Fibroblast of skin of left quadriceps (primary cell): Measurements from ENCODE around the gene MRAP2.

Source experiments
- DNase-seq, 2 experiments: peaks; one replicate each; pipeline ENCODE4 v3.0.0-alpha.2; 2013; ENCODE audit warnings: low read depth in 2 of 2

The MRAP2 gene, protein sequence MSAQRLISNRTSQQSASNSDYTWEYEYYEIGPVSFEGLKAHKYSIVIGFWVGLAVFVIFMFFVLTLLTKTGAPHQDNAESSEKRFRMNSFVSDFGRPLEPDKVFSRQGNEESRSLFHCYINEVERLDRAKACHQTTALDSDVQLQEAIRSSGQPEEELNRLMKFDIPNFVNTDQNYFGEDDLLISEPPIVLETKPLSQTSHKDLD

DNA sequence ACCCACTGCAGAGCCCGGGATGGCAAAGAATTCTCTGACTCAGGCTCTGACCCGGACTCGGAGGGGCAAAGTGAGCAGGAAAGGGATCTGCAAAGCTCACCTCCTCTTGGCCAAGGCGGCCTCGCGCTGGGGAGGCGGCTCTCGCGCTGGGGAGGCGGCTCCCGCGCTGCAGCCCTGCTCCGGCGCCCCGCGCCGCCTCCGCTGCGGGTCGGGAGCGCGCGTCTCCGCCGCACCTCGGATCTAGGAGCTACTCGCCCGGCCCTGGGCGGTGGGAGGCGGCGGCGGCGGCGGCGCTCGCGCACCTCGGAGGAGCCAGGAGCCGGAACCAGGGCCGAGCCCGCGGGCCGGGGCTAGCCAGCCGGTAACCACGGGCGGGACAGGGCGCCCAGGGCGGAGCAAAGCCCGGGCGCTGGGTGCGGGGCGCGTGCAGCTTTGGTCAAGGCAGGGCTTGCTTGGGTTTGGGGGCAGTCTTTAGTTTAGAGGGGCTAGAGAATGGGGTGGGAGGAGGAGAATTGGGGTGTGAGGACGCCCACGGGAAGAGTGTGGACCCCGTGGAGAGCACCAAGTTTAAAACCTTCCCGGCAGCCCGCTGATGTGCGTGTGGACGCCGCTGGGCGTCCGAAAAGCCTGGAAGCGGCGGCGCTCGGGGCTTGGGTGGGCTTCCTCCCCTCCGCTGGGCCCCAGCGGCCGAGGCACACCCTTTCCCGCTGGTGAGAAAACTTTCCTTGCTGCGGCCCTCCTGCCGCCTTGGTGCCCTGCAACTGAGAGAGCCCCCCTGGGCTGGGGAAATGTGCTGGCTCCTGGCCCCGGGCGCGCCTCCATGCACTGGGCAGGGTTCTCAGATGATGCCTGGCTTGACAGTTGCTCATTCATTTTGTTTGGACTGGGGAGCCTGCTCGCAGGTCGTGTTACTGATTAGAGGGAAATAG is at the start of gene MRAP2:
Gene MRAP2 (plus strand): TSS at position 250 of the 929 bp plus-strand sequence. CDS start 21,547 bp downstream, outside the sequence.
- DNase-seq = no peak

DNA sequence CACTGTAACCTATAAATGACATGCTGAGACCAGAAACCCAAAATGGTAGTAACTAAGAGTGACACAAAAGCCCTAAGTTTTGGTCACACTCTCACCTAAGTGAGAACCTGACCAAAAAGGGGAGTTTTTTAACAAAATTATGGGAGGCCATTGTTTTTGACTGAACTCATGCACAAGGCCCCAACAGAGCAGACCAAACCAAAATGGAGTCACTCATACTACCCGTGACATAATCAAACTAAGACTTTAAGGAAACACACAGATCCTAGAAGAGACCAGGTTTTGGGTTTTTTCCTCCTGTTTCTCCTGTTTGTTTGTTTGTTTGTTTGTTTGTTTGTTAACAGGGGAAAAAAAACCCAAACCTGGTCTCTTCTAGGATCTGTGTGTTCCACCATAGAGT is 49.2 kb upstream of the MRAP2 start:
- DNase-seq = no peak

DNA sequence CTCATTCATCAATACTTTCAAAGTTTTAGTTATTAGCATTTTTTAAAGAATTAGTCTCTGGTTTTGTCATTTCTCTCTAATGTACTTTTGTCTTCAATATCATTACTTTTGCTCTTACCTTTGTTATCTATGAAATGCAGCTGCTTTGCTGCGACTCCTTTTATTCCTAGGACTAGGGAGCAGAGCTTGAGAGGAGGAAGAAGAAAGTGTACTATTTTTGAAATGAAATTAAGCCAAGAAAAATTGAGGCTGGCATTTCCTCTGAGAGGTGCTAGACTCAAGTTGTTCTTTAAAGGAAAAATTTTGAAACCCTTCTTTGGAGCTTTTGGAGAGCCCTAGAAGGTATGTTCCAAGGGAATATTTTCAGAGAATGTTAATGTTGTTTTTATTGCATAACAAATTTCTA is 48.3 kb upstream of the MRAP2 start:
- DNase-seq = no peak

DNA sequence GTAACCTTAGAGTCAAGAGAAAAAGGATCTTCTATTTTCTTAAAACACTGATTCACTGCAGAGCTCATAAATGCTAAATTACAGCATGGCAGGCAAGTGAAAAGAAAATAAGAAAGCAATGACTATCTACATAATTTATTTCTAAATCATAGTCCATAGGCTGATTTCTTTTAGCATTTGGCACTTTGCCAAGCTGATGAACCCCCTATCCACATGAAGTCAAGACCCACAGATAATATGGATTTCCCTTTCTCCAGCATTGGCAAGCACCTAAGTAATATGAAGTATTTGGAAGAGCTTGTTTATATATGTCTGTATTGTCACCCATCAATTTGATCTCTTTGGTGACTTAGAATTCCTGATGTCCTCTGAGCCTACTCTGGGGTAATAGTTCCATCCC is 47.9 kb upstream of the MRAP2 start:
- no peak for DNase-seq

DNA sequence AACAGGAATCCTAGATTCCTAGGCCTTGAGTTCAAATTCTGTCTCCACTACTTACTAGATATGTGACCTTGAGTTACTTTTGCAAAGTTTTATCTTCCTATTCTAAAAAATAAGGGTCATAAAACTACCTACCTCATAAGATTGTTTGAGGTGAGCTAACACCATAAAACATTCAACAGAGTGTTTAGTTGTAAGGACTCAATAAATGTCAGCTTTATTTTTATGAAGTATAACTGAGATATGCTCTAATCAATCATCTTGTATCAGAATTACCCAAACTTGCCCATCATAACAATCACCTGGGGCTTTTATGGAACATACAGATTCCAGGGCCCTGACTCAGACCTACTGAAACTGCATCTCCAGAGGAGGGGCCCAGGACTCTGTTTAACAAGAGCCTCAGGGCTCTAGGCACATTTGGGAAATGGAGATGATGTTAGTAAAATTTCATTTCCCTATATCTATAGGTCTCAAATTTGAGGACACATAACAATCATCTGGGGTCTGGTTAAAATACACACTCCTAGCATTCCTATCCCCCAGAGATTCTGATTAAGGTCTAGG is 35.5 kb upstream of the MRAP2 start:
- DNase-seq = no peak

DNA sequence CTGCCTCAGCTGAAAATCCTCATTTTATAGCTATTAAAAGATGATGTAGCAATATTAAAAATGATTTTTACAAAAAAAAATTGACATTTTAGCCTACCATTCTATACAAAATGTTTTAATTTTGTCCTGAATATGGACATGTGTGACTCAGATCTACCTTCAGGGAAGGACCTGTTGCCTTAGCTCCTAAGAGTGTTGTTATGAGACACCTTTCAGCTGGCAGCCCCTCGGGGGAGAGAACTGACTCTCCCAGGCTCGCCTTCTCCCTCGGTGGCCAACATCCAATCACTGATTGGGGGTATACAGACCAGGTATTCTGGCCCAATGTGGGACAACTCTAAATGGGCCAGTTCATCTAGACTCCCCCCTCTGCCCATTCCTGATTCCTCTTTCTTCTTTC is 32.5 kb upstream of the MRAP2 start:
- DNase-seq = no peak

DNA sequence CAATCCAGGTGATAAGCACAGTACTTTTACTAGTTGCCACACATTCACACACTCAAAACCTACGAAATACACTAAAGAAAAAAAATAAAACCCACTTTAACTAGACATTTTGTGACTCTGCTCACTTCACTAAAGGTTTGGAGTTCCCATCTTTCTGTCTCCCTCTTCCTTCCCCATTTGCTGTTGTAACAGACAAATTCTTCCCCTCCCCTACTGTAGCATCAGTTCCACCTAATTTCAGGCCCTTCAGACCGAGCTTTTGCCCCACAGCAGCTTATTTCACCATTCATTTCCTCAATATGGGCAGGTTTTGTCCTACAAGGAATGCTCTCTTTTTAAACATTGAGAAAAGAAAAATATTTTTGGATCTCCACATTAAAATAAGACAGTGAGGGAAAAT is 31.3 kb upstream of the MRAP2 start:
- no peak for DNase-seq

DNA sequence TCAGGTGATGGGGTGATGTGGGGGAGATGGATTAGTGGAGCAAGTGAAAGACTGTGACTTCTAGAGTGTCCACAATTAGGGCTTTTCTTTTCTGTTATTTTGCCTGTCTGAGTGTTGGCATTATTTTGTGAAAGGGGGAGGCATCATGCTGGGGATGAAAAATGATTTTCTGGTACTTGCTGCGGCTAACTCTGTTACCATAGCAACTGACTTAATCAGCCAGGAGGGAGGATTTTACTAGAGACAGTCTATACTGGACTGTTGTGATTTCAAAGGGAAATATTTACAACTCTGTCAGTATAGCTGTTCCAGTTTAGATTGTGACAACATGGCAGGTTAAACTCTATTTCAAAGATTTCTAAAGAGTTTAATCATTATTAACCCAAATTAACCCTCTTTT is 30.4 kb upstream of the MRAP2 start:
- DNase-seq = no peak

DNA sequence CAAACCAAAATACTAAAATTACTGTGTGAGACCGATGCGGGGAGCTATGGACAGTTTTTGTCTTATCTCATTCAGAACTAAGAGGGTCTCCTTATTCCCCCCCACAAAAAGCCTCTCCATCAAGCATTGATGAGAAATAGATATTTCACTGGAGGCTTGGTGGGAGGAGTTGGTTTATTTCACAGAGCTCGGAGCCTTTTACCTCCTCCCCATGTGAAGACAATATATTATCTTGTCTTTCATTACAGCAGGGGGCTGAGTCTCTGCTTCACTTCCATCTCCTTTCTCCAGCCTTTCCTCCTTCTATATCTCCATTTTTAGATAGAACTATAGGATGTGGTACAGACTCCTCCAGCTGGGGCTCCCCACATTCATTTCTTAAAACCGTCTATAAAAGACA is 29.9 kb upstream of the MRAP2 start:
- no peak for DNase-seq

DNA sequence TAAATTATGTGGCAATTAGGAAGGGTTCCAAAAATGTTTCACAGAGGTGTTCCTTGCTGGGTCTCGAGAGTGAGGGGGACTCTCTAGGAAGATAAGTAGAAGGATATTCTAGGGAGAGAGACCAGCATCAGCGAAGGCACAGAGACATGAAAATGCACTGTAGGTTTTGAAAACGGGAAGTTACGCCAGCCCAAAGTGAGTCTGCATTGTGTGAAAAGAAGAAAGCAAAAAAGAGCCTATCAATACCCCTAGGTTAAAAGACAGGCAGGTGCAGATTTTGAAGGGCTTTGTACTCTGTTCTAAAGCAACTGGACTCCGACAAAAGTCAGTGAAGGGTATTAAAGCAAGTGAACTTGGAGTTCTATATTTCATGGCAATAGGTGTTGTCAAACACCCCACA is 25.7 kb upstream of the MRAP2 start:
- DNase-seq = no peak

DNA sequence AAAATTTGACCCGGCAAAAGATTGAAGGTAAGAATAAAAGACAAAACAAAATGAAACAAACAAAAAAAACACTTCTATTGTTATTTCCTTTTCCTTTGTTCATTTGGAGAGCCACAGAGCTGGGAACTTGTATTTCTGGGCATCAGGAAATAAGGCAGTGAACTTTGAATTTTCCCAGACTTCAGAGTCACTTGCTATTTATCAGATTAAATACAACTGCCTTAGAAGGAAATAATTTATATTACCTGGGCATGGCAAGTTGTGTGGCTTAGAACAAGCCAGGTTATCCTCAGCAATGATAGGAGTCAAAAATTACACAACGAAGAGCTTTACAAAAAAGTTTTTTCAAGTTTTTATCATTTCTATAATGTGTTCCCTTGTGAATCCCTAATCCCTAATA is 20.2 kb upstream of the MRAP2 start:
- DNase-seq = no peak

DNA sequence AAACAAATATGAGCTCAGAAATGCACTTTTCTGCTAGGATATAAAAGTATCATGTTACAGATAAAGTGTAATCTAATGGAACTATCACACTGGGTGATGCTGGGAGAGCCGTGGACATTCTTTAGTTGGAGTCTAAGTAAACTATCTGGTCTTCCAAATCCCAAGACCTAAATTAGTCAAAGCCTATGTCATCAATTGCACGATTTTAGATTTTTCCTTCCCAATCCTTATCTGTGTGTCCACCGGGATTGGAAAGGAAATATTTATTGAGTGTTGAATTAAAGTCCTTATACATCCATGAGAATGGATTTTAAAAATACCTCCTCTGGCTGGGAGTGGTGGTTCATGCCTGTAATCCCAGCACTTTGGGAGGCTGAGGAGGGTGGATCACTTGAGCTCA is 19.6 kb upstream of the MRAP2 start:
- no peak for DNase-seq

DNA sequence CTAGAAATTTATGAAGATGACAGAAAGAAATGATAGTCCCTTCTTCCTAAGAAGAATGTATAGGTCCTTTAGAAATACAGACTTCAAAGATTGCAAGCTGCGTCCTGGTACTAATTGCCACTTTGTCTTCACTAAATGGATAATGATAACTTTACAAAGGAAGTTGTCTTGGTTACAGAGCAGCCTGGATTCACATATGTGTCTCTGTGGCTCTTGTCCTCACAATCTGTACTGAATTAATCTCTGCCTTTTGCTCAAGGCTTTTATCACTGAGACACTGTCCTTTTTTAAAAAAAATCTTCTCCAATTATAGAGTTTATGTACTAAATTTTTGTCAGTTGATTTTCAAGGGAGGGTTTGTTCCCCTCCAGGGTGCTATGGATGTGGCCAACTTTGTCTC is 17.5 kb upstream of the MRAP2 start:
- DNase-seq = no peak

DNA sequence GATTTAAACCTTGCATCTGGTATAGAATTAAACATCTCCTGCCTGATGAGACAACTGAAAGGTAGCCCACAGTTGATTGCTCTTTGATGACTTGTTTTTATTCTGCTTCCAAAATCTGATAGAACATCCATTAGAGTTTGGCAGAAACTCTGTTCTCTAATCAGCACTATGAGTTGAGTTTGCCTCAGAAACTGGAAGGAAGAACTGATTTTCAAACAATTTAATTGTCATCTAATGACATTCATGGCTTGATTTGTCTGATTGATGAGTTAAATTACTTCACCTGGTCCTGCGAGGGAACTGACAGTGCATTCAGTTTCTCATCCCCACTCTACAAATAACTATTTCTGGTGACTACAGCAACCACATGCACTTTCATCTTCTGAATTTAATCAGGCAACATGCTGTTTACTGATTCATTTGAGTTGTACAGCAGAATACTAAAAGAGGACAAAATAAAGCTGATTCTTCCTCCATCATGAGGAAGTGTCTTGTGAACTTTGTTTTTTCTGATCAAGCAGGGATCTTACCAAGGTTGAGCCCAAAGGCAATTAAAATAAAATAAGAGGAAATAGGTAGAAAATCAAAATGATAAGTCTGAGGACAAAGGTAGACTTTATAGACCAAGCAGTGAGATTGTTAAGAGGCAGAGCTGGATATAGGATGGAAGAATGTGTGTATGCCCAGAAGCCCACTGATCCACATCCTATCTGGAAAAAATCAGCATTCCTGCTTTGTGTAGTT is 15.7 kb upstream of the MRAP2 start:
- DNase-seq = no peak

DNA sequence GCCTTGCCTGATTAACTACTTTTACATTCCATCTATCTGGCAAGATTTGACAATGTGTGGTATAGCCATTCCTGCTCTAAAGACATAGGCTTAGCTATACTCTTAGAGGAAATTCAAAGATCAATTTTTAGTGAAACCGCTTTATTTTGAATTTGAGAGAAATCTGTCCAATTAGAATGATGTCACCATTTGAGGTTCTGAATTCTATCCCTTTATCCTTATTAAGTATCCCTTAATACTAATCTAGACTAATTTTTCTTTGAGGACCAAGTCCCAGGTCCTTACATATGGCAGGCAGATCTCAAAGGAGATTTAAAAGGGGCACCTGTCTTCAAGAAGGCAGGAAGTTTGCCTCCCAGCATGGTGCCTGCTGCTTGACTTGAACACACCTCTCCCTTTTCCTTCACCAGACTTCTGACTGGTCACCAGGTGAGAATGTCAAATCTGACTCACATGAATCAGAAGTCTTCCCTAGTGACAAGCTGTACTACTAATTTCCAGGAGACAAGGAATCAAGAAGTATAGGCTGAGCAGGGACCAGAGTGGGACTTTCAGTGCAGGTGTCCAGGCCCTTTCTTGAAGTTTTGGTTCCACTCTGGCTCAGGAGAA is 15.0 kb upstream of the MRAP2 start:
- DNase-seq = no peak

DNA sequence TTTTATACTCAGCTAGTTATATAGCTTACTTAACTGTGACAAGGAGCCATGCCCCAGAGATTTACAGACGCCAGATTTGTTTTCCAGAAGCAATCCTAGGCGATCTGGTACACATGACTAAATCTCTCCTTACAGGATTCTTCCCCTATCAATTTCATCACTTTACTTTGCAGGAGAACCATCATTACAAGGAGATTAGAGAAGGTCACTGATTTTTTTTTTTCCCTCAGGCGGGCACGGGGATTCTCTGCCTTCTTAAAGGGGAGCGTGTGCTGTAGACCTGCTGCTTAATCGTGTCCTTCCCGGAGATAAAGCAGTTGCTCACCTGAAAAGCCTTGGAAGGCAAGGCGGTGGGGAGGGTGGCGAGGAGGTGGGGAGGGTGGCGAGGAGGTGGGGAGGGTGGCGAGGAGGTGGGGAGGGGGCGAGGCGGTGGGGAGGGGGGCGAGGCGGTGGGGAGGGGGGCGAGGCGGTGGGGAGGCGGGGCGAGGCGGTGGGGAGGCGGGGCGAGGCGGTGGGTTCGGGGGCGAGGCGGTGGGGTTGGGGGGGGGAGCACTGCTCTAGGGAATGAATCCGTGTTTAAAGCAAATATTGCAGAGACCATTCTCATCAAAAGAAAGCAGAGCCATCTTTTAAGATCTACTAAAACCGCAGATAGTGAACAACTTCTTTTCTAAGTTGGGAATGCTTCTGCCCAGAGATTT is 14.3 kb upstream of the MRAP2 start:
- no peak for DNase-seq

DNA sequence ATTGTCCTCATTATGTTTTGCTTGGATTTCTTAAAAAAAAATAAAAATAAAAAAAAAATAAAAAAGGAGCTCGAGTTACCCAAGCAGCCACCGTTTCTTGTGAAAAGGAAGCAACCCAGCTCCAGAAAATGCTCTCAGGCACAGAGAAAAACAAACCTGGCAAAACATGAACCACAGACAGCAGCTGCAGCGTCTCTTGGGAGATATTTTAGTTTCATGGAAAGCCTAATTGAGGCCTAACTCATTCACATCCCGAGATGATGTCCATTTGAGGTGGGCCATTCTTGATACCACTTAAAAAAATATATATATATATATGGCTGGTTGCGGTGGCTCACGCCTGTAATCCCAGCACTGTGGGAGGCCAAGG is 13.7 kb upstream of the MRAP2 start:
- no peak for DNase-seq

DNA sequence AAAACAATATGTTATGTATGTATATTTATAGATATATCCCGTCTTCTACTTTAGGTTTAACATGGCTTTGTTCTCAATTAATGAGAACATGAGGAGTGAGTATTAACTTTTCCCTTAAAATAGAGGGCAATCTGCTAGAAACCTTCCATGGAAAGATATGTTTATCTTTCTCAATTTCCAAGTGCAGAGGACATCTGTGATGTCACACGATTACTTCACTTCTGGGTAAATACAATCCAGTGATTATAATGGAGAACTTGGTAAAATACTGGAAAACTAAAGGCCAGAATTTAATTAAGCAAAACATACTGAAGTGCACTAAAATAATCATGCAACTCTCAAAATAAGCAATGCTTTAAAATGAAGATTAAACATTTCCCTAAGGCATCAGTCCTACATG is 11.9 kb upstream of the MRAP2 start:
- no peak for DNase-seq

DNA sequence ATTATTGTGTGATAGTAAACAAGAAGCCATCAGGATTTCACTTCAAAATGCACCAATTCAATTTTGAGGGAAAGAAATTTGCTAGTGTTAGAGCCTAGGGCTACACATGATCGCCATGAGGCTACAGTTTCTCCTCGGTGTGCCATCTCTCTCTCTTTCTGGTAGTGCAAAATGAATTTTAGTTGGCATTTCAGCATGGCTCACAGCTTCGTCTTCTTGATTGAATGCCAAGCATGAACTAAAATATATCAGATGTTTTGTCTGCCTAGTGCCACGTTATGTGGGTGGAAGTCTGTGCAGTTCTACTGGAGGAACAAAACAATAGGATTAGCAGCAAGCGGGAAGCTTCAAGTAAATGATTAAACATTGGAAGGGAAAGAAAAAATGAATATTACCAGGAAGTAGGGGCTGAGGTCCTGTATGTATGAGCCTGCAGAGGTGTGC is 6.8 kb upstream of the MRAP2 start:
- no peak for DNase-seq

DNA sequence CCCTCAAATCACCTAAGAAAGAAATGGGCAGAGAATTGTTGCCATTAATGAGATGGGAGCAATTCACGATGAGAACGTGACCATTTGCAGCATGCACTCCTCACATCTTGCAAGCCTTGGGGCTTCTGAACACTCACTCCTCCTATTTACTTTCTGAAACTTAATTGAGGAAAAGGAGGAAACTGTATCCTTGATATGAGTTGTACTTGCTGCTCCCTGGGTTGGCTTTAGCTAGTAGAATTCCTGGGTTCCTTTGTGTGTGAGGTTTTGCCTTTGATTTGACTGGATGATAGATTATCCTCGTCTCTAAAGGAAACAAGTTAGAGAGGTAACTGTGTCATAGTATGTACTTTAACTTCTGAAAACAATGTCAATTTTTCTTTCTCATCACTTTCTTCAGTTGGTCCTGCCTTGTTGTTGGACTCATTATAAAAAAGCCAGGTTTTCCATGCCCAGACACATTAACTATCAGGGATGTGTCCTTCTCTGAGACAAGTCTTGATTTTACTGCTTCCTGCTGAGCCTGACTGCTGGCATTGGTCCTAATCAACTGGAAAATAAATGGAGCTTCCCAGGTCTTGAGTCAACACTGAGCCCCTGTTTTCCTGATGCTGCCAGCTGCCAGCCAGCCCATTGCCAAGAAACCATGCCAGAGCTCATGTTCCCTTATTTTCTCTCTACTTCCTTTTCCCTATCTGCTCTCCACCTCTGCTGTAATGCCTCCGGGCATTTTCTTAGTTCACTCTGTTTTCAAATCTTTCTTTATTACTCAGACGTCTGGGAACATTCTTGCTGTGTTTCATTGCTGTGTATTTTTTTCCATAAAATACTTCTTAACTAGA is 6.0 kb upstream of the MRAP2 start:
- no peak for DNase-seq
